ENCODE measurements around the gene GRIA1.

- TF ChIP-seq CREB1 (CRISPR knock-in tag; IDR thresholded peaks at IDR 0.05), result no peak
- TF ChIP-seq TCF7 (CRISPR knock-in tag; IDR thresholded peaks at IDR 0.05; ENCODE audit: low read depth), result no peak
- TF ChIP-seq CTCF (IDR thresholded peaks at IDR 0.05), result no peak
- no peak for TF ChIP-seq ATF1 (CRISPR knock-in tag; IDR thresholded peaks at IDR 0.05)
Measured at GRCh38 chr5:153753645-153754432, 263.4 kb downstream of the GRIA1 start.

All from WTC11 (cell line).